ENCODE measurements around the gene MYG1. TPM values are rescaled to one million over a fixed set of nuclear protein-coding genes. Genes with fewer than 3 reads are reported as not detected.

The MYG1 gene
- total RNA-seq, 4 donors from 2014 or later, result 38.2 to 54.6 (median 46.3) TPM

GRCh38 chr12:53333845-53334244 lies 34.4 kb downstream of the MYG1 start:
- H3K4me3 ChIP-seq, result no peak overlapping the region
- no peaks in the 10 kb centered on the region for H3K9me3 ChIP-seq
- 72% methylated on average over 7 of the region's 7 CpGs for WGBS
- no peaks in the 10 kb centered on the region for H3K36me3 ChIP-seq
- DNase-seq (ENCODE audit: low spot score in 2 of 2), result no peak
- H3K27me3 ChIP-seq, result peaks cover 45% of the 10 kb centered on the region
- H3K4me1 ChIP-seq, result no peaks in the 10 kb centered on the region
- H3K27ac ChIP-seq, result no peak overlapping the region
- TF ChIP-seq EP300 (IDR thresholded peaks at IDR 0.05) (no peak), POLR2AphosphoS5 (IDR thresholded peaks at IDR 0.05) (no peak), POLR2A (IDR thresholded peaks at IDR 0.05) (no peak)
- TF ChIP-seq, protein P1, sequence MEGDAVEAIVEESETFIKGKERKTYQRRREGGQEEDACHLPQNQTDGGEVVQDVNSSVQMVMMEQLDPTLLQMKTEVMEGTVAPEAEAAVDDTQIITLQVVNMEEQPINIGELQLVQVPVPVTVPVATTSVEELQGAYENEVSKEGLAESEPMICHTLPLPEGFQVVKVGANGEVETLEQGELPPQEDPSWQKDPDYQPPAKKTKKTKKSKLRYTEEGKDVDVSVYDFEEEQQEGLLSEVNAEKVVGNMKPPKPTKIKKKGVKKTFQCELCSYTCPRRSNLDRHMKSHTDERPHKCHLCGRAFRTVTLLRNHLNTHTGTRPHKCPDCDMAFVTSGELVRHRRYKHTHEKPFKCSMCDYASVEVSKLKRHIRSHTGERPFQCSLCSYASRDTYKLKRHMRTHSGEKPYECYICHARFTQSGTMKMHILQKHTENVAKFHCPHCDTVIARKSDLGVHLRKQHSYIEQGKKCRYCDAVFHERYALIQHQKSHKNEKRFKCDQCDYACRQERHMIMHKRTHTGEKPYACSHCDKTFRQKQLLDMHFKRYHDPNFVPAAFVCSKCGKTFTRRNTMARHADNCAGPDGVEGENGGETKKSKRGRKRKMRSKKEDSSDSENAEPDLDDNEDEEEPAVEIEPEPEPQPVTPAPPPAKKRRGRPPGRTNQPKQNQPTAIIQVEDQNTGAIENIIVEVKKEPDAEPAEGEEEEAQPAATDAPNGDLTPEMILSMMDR (IDR thresholded peaks at IDR 0.05), result no peak

- TF ChIP-seq POLR2A (IDR thresholded peaks at IDR 0.05) (no peak), POLR2AphosphoS5 (IDR thresholded peaks at IDR 0.05) (no peak), EP300 (IDR thresholded peaks at IDR 0.05) (no peak)
- TF ChIP-seq, protein P1 (IDR thresholded peaks at IDR 0.05), result no peak
- 95% methylated on average over 8 of the region's 8 CpGs for WGBS
- no peaks in the 10 kb centered on the region for H3K9me3 ChIP-seq
- H3K36me3 ChIP-seq, result no peaks in the 10 kb centered on the region
- no peak overlapping the region for H3K4me3 ChIP-seq
- DNase-seq (ENCODE audit: low spot score in 2 of 2), result no peak
- no peak overlapping the region for H3K27ac ChIP-seq
- peaks cover 50% of the 10 kb centered on the region for H3K27me3 ChIP-seq
- no peaks in the 10 kb centered on the region for H3K4me1 ChIP-seq
These were observed 35.3 kb downstream of the MYG1 start for GRCh38 chr12:53334822-53335221.

DNA sequence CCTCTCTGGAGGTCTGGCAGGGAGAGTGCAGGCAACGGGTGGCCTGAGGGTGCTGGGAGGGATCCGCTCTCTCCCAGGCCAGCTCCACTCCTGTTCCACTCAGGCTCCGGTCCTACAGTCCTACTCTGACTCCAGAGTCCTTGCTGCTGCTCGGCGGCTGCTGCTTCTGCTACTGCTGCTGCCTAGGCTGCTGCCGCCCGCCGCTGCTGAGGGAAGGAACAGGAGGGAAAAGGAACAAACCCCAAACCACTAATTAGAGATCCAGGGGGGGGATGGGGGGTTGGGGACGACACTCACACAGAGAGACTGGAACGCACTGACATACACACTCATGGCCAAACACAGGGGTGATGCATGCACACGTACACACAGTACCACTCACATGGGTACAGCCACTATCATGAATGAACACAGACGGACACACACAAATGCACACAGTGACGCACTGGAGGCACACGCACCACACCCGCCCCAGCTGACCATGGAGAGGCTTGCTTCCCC lies 36.7 kb downstream of the MYG1 start, which contains the start of gene SP7:
Gene SP7, minus strand, starts transcription at position 174 of the 501 bp plus-strand sequence. CDS start 708 bp downstream, outside the sequence.
- H3K27me3 ChIP-seq, result peaks cover 50% of the 10 kb centered on the region

GRCh38 chr12:53338017-53338416 lies 38.5 kb downstream of the MYG1 start:
- peaks cover 48% of the 10 kb centered on the region for H3K27me3 ChIP-seq
- 35% methylated on average over 11 of the region's 11 CpGs for WGBS
- no peak overlapping the region for H3K27ac ChIP-seq
- TF ChIP-seq, protein P1 (IDR thresholded peaks at IDR 0.05), result no peak
- TF ChIP-seq POLR2AphosphoS5 (IDR thresholded peaks at IDR 0.05), result no peak
- no peak for DNase-seq (ENCODE audit: low spot score in 2 of 2)
- no peaks in the 10 kb centered on the region for H3K4me1 ChIP-seq
- no peaks in the 10 kb centered on the region for H3K36me3 ChIP-seq
- H3K4me3 ChIP-seq, result no peak overlapping the region
- no peaks in the 10 kb centered on the region for H3K9me3 ChIP-seq

More for the DNA sequence above, 36.7 kb downstream of the MYG1 start, which contains the start of gene SP7:
- DNase-seq (ENCODE audit: low spot score in 2 of 2), result no peak
- no peaks in the 10 kb centered on the region for H3K9me3 ChIP-seq
- H3K4me3 ChIP-seq, result no peak within 1 kb of the TSS
- TF ChIP-seq POLR2AphosphoS5 (IDR thresholded peaks at IDR 0.05) (no peak), EP300 (IDR thresholded peaks at IDR 0.05) (no peak)
- H3K36me3 ChIP-seq, result no peaks in the 10 kb centered on the region
- WGBS, result 45% methylated on average over 13 of the region's 15 CpGs
- H3K27ac ChIP-seq, result no peak within 1 kb of the TSS
- no peaks in the 10 kb centered on the region for H3K4me1 ChIP-seq

DNA sequence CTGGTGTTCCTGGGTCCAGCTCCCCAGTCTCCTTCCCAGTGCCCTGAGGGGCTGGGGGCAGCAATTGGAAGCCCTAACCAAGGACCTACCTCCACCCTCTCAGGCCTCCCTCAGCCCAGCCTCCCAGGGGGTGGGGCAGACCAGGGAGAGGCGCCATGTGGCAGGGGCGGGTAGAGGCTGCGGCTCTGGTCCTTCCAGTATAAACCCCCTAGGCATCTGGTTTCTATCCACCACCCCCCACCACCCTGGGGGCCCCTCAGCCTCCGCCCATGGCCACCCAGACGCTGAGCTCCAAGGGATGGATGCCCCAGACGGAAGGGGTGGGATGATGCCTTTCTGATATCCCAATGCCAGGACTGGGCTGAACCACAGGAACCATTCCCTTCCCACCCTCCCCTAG lies 39.4 kb downstream of the MYG1 start:
- DNase-seq (ENCODE audit: low spot score in 2 of 2), result no peak
- Histone ChIP-seq H3K4me3 (no peak overlapping the region), H3K27ac (no peak overlapping the region), H3K27me3 (peaks cover 48% of the 10 kb centered on the region), H3K36me3 (no peaks in the 10 kb centered on the region), H3K9me3 (no peaks in the 10 kb centered on the region), H3K4me1 (no peaks in the 10 kb centered on the region)
- TF ChIP-seq, protein P1 (IDR thresholded peaks at IDR 0.05), result no peak
- TF ChIP-seq POLR2A (IDR thresholded peaks at IDR 0.05), result no peak
- TF ChIP-seq POLR2AphosphoS5 (IDR thresholded peaks at IDR 0.05), result no peak
- no peak for TF ChIP-seq EP300 (IDR thresholded peaks at IDR 0.05)
- WGBS, result 24% methylated on average over 5 of the region's 6 CpGs

DNA sequence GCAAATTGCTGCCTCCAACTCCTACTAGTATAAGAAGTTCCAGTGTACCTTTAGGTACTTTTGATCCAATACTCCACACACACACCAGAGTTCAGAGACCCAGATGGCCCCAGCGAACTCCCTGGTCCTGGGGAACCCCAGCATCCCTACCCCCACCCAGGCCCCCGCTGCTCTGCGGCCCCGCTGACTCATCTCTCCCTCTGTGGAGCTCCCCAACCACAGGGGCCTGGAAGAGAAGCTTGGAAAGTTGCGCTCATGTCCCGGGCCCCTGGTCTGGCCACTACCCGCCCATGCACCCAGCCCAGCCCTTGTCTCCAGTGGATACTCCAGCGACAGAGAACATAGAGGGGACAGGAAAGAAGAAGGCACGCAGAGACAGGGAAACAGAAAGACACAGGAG lies 40.9 kb downstream of the MYG1 start:
- 86% methylated on average over 9 of the region's 9 CpGs for WGBS
- H3K27me3 ChIP-seq, result peaks cover 36% of the 10 kb centered on the region
- H3K36me3 ChIP-seq, result no peaks in the 10 kb centered on the region
- H3K4me1 ChIP-seq, result peaks cover 10% of the 10 kb centered on the region
- no peak overlapping the region for H3K4me3 ChIP-seq
- TF ChIP-seq, protein P1 (IDR thresholded peaks at IDR 0.05), result no peak
- no peak for TF ChIP-seq POLR2AphosphoS5 (IDR thresholded peaks at IDR 0.05)
- no peak for TF ChIP-seq EP300 (IDR thresholded peaks at IDR 0.05)
- TF ChIP-seq POLR2A (IDR thresholded peaks at IDR 0.05), result no peak
- no peak for DNase-seq (ENCODE audit: low spot score in 2 of 2)
- H3K9me3 ChIP-seq, result no peaks in the 10 kb centered on the region
- H3K27ac ChIP-seq, result no peak overlapping the region

All from suprapubic skin (tissue), 4 donors.